ENCODE data around the gene AK3.

- TF ChIP-seq JUND (IDR thresholded peaks at IDR 0.05; ENCODE audit: low read depth, low read length) (no peak), SREBF1 (IDR thresholded peaks at IDR 0.05; ENCODE audit: low read length) (no peak), POLR2AphosphoS5 (IDR thresholded peaks at IDR 0.05; ENCODE audit: low read length) (no peak), MXI1 (IDR thresholded peaks at IDR 0.05; ENCODE audit: low read depth, low read length) (no peak), CTCF (IDR thresholded peaks at IDR 0.05 in 2 of 3, conservative IDR thresholded peaks at IDR 0.05 in 1 of 3; ENCODE audit: control insufficient read depth in 2 of 3, extremely low read depth in 1 of 3, insufficient read depth in 1 of 3, low read depth in 3 of 3, low read length in 3 of 3) (no peak), CBFB (IDR thresholded peaks at IDR 0.05; ENCODE audit: low read depth) (no peak), SIN3A (IDR thresholded peaks at IDR 0.05; ENCODE audit: low read depth, low read length) (no peak), CEBPB (IDR thresholded peaks at IDR 0.05; ENCODE audit: borderline replicate concordance in 1 of 2, low read depth in 2 of 2, low read length in 2 of 2) (no peak), CBX3 (IDR thresholded peaks at IDR 0.05; ENCODE audit: borderline replicate concordance, low read depth) (no peak), HCFC1 (IDR thresholded peaks at IDR 0.05; ENCODE audit: low read length) (no peak), EZH2 (IDR thresholded peaks at IDR 0.05; ENCODE audit: borderline replicate concordance, control insufficient read depth, low read depth, low read length) (no peak)
Observed at GRCh38 chr9:4718911-4719310, 22.1 kb downstream of the AK3 start.
